ENCODE results near the gene LITAF.

GRCh38 chr16:11601911-11602310, 15.2 kb upstream of the LITAF start:
- TF ChIP-seq CTCF (IDR thresholded peaks at IDR 0.05) (no peak), POLR2AphosphoS5 (IDR thresholded peaks at IDR 0.05) (no peak), EP300 (IDR thresholded peaks at IDR 0.05) (no peak), POLR2A (IDR thresholded peaks at IDR 0.05) (no peak)

Measured in gastroesophageal sphincter (tissue), 3 donors.